ENCODE data around the gene TNS1. TPM values are rescaled to one million over a fixed set of nuclear protein-coding genes. Genes with fewer than 3 reads are reported as not detected.

Gene TNS1
- total RNA-seq, 1 experiment from 2014 or later = 0.74 TPM

GRCh38 chr2:217899231-217900009 is 103.4 kb downstream of the TNS1 start:
- peak; percentile 78 for DNase-seq (ENCODE audit: low spot score)

DNA sequence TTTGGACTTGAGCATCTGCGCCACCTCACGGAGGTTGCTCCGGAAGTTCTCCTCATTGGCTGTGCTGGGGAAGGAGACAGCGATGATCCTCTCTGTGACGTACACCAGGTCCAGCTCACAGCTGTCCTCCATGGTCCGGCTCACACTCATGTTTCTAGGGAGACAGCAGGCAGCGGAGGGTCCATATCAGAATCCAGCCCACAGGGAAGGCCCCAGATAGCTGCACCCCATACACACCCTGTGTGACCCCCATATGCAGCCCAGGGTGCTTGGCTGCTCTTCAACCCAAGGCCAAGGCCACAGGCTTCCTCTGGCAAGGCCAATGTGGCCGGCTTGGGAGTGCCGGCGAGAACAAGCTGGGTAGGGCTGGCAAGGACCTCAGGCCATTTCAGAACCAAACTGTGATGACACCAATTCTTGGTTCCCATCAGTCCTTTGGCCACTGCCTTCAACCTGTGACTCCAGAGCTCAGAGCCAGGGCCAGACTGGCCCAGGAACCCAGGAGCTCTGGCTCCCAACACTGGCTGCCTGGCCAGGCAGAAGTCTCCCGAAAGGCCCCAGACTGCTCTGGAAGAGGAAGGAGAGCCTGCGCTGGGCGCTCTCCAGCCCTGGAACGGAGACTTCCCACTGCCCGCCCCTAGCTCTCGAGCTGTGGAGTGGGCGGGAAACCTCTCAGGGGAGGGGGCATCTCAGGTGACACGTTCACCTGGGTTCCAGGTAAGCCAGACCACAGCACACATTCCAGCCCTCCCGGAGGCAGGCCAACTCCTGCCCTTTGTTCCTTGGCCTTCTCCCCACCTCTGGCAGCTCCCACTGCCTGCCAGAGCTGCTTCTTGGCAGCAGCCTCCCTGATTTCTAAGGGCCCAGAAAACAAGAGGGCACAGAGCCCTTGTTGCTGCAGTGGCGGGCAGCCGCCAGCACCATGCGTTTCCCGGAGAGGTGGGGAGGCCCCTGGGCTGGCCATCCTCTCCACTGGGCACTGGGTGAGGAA is 104.7 kb downstream of the TNS1 start:
- no peak for DNase-seq (ENCODE audit: low spot score)

GRCh38 chr2:217897091-217897715 is 105.6 kb downstream of the TNS1 start:
- DNase-seq (ENCODE audit: low spot score) = no peak

DNA sequence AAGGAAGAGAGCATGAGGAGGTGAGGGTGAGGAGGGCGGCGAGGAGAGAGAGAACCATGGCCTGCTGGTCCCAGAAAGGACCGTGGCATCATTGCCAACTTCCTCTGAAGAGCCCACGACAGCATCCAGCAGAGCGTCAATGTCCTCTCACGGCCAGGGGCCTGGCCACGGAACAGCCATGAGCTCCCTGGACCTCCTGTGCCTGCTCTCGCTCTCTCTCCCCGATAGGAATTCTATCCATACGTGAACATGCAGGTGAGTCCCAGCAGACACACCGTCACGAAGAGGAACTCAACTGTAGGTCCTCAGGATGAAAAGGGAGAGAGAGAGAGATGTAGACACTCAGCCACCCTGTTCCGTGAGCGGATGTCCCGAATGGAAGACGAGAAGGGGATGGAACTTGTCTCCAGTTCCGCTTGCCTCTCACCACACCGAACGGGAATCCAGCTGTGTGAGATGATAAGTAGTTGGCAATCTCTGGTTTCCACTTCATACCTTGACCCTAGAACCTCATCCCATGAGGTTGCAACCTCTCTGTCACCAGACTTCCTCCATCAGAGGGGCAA is 107.6 kb downstream of the TNS1 start:
- DNase-seq (ENCODE audit: low spot score) = no peak

GRCh38 chr2:217893440-217893839 is 109.4 kb downstream of the TNS1 start:
- DNase-seq (ENCODE audit: low spot score) = no peak

DNA sequence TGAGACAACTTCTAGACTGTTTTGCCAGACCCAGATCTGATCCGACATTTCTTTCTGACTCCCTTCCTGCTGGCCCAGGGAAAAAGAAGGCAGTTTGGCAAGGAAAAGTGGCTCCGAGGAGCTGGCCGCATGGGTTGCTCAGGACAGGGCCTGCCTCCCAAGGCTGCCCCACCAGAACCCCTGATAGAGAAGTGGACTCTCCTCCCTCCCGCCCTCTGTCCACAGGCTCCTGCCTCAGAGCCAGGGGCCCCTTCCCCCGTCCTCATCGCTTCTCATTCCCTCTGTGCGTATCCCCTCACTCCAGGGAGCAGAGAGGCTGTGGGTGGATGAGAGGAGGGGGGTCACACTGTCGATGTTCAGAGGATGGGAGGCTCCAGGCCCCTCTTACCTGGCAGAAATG is 110.2 kb downstream of the TNS1 start:
- DNase-seq (ENCODE audit: low spot score) = no peak

DNA sequence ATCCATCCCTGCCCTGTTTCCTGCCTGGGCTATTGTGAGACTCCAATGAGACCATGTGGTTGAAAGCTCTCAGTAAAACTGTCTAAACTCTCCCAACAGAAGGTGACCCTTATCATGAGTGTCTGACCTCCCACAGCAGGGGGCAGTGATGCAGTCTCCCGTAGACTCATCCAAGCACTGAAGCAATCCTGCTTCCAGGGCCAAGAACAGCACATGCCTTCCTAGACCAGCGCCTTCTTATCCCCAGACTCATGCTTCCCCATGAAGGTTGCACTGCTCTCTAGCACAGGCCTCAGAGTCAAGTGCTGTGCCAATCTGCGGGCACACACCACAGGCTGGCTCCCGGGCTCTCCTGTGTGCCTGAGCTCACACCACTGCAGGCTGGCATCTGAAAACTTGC is 112.3 kb downstream of the TNS1 start:
- DNase-seq (ENCODE audit: low spot score) = no peak

DNA sequence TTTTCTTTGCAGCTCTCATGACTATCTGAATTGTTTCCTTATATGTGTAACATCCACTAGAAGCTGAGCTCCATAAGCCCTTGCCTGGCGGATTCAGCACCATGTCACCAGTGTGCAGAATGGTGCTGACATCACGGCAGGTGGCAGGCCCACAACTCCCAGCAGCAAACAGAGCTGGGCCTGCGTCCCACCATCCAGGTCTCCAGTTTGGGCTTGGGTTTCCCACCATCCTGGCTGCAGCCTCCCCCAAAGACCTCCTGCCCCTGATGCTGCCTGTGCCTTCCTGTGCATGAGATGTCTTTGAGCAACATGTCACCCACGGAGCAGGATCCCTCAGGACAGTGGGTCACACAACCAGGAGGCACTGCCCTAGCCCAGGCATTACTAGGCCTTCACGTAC is 113.1 kb downstream of the TNS1 start:
- DNase-seq (ENCODE audit: low spot score) = no peak

- DNase-seq (ENCODE audit: low spot score) = no peak
Observed at GRCh38 chr2:217887841-217888701, 114.7 kb downstream of the TNS1 start.

DNA sequence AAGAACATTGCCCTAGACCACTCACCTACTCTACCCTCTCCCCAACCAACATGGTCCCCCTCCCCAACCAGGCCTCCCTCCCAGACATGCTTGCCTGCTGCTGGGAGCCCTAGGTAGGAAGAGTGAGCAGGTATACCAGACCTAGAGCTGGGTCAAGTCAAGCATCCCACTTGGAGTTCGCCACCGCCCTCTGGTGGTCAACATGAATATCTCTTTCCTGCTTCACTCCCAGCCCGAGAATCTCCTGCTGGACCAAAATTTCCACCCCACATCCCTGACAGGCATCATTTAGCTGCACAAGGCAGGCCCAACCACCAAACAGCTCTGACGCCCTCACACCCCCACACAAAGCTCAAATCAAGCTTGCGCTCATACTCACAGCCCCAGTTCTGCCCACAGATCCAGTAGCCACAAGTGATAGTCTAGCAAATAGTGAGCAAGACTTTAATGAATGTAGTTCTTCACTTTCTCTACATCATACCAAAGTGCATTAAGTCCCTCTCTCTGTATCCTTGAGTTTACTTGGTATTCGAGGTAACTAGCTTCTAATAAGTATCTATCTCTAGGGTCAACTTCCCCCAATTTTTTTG is 116.0 kb downstream of the TNS1 start:
- peak; percentile 61 for DNase-seq (ENCODE audit: low spot score)

GRCh38 chr2:217886091-217886490 is 116.7 kb downstream of the TNS1 start:
- no peak for DNase-seq (ENCODE audit: low spot score)

DNA sequence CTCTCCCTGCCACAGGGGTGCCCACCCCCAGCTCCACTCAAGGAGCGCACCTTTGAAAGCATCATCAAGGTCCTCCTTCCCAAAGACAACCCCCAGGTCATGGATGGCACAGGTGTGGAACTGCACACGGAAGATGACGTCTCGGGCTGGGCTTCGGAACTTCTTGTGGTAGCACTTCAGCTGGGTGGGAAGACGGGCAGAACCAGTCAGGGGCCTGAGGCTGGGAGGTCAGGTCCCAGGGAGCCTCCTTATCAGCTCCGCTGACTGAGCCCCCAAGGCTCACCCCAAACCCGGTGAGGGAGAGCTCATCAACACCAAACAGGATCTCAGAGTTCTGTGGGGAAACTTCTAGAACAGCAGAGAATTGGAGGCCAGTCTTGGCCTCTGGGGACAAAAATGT is 117.8 kb downstream of the TNS1 start:
- DNase-seq (ENCODE audit: low spot score) = no peak

- DNase-seq (ENCODE audit: low spot score) = no peak
Observed at GRCh38 chr2:217880891-217881290, 121.9 kb downstream of the TNS1 start.

DNA sequence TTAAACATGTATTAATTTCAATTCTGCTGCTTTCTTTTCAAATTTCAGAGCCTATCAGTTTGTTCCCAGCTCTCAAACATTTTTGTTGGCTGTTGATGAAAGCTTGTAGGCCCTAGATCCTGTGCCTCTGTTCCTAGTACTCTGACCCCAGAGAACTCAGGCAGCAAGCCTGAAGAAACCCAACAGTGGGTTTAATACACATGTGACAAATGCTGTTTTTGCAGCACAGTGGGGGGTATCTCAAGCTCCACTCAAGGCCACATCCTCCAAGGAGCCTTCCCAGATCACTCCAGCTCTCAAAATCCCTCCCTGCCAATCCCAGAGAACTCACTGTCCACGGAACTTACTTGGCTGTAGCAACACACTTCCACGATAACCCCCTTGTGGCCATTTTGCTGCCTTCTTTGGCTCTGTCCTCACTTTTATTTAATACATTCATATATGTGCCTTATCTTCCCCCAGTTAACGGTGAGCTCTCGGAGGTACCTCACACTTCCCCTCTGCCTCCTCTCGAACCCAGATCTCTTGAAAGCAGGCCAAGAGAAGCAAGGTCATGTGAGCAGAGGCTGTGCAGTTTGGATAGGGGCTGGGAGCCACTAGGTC is 122.4 kb downstream of the TNS1 start:
- DNase-seq (ENCODE audit: low spot score) = no peak

- no peak for DNase-seq (ENCODE audit: low spot score)
Observed at GRCh38 chr2:217878915-217879590, 123.7 kb downstream of the TNS1 start.

DNA sequence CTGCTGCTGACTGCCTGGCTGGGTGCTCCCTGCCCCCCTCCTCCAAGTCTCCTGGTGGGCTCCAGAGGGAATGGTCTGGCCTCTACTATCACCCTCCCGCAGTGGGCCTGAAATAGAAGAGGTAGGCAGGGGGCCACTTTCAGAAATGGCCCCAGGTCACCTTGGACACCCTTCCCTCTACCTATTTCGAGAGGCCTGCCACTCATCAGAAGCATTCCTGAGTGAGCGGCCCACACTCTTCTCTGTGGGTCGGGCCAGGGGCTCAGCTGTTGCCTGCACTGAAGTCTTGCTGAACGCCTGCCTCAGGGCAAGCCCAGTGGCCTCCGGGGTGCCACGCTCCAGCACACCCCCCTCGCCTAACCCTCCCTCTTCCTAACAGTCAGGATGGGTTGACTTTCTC is 124.9 kb downstream of the TNS1 start:
- no peak for DNase-seq (ENCODE audit: low spot score)

DNA sequence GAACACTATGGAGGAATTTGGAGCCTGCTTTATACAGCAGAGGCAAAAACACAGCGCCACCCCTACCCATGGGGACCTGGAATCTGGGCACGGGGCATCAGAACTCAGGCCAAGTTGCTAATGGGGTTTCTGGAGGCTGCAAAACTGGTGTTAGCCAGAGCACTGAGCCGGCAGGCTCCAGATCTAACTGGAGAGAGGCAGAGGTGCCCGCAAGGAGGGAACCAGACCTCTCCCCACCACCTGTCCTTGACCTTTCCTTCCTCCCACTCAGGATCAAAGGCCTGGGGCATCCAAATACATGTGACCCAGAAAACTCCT is 126.6 kb downstream of the TNS1 start:
- no peak for DNase-seq (ENCODE audit: low spot score)

- DNase-seq (ENCODE audit: low spot score) = no peak
Observed at GRCh38 chr2:217875556-217876252, 127.1 kb downstream of the TNS1 start.

DNA sequence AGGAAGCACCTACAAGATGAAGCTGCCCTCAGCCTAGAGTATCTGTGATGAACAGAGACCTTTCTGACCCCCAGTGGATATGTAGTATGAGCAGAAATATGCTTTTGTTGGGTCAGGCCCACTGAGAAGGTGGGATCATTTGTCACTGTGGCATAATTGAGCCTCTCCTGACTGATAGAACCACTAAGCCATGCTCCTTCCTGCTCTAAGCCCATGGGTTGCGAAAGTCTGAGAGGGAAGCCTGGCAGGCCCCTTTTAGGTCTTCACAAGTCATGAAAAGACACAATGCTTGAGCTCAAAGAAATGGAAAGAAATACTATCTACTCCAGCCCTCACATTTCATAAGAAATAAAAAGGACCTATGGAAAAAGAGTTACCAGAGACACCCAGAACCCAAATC is 127.7 kb downstream of the TNS1 start:
- DNase-seq (ENCODE audit: low spot score) = no peak

All from H4 (cell line).